Measurements from ENCODE around the gene RUBCNL. TPM values are rescaled to one million over a fixed set of nuclear protein-coding genes. Genes with fewer than 3 reads are reported as not detected.

RUBCNL gene
- total RNA-seq, 1 experiment from 2014 or later, result 0.42 TPM

GRCh38 chr13:46321494-46322225, 65.4 kb downstream of the RUBCNL start:
- Histone ChIP-seq H3K4me3 (replicated peaks in 1 of 2; ENCODE audit: low read depth in 1 of 2, low read length in 2 of 2) (no peak overlapping the region), H3K9me2 (ENCODE audit: insufficient read depth) (no peaks in the 10 kb centered on the region), H3K4me2 (ENCODE audit: low read length) (no peak overlapping the region), H4K20me1 (ENCODE audit: insufficient read depth) (no peaks in the 10 kb centered on the region), H3K36me3 (ENCODE audit: control insufficient read depth in 1 of 2, insufficient read depth in 2 of 2, low read length in 2 of 2) (no peaks in the 10 kb centered on the region), H2AFZ (ENCODE audit: low read depth, low read length, poor library complexity, severe bottlenecking) (peak overlapping the region; percentile 6), H3K79me2 (ENCODE audit: insufficient read depth, low read length) (no peaks in the 10 kb centered on the region), H3K9me3 (ENCODE audit: control insufficient read depth in 1 of 2, insufficient read depth in 1 of 2, low read depth in 1 of 2, low read length in 2 of 2) (no peaks in the 10 kb centered on the region; a peak in 1 of 4 replicates), H3K9ac (ENCODE audit: low read length) (no peak overlapping the region), H3K4me1 (ENCODE audit: control insufficient read depth in 1 of 2, insufficient read depth in 2 of 2, low read length in 2 of 2) (no peaks in the 10 kb centered on the region), H3K27ac (ENCODE audit: low read depth, low read length) (no peak overlapping the region), H3K27me3 (ENCODE audit: insufficient read depth, low read length) (no peaks in the 10 kb centered on the region)
- ChIA-PET RAD21 (ENCODE audit: low non-redundant PET in 1 of 2, low total read pairs in 2 of 2, uncharacterized antibody in 2 of 2, unreplicated experiment in 2 of 2) (no interaction called here), POLR2A (no interaction called here), CTCF (interaction anchor here (0.8 to 1.6 kb wide), 8 partner anchors 10 to 696 kb away, joined by 3 to 8 read pairs (median 4); no protein-coding TSS in a partner anchor)
- ATAC-seq (peak; percentile 85), DNase-seq (ENCODE audit: low read depth, low spot score) (peak; percentile 39)
- no TSS peak for BruUV-seq (replicated peaks)
- TF ChIP-seq POLR2AphosphoS5 (IDR thresholded peaks at IDR 0.05; ENCODE audit: low read depth, low read length), result no peak
- TF ChIP-seq CTCF (IDR thresholded peaks at IDR 0.05 in 2 of 3, conservative IDR thresholded peaks at IDR 0.05 in 1 of 3; ENCODE audit: borderline replicate concordance in 1 of 3, insufficient read depth in 1 of 3, low read depth in 2 of 3, low read length in 2 of 3), result peak; percentile 68 to 85 (median 81); a peak in 5 of 6 replicates
- peak; percentile 79 for TF ChIP-seq RAD21 (IDR thresholded peaks at IDR 0.05; ENCODE audit: low read depth)
- intact Hi-C loops (cut with micrococcal nuclease), result loop anchor here (1.0 to 10.0 kb wide), 3 partner anchors 175 to 697 kb away; no protein-coding TSS in a partner anchor

DNA sequence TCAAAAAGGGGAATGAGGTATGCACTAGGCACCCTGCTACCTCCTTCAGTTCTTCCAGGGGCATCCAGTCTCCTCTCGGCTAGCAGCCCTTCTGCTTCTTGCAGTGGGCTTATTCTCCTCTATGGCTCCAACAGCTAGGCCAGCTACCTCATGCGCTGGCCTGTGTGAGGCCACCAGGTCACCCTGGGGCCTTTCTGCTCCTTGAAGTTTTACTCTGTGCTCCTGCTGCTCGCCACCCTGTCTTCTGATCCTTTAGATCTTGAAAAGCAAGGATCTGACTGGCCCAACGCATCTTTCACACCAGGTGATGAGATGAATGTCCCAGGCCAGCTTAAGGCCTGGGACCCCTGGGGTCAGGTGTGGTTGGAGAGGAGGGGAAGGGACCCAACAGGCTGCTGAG, 66.2 kb downstream of the RUBCNL start:
- no peaks in the 10 kb centered on the region for H3K4me1 ChIP-seq (ENCODE audit: control insufficient read depth in 1 of 2, insufficient read depth in 2 of 2, low read length in 2 of 2)
- H3K4me2 ChIP-seq (ENCODE audit: low read length), result no peak overlapping the region
- H3K9ac ChIP-seq (ENCODE audit: low read length), result no peak overlapping the region
- H3K27me3 ChIP-seq (ENCODE audit: insufficient read depth, low read length), result no peaks in the 10 kb centered on the region
- DNase-seq (ENCODE audit: low read depth, low spot score), result no peak
- H3K9me3 ChIP-seq (ENCODE audit: control insufficient read depth in 1 of 2, insufficient read depth in 1 of 2, low read depth in 1 of 2, low read length in 2 of 2), result no peaks in the 10 kb centered on the region; a peak in 1 of 4 replicates
- H3K9me2 ChIP-seq (ENCODE audit: insufficient read depth), result no peaks in the 10 kb centered on the region
- no peak overlapping the region for H3K27ac ChIP-seq (ENCODE audit: low read depth, low read length)
- no peaks in the 10 kb centered on the region for H3K79me2 ChIP-seq (ENCODE audit: insufficient read depth, low read length)
- TF ChIP-seq SRF (IDR thresholded peaks at IDR 0.05; ENCODE audit: low read depth), result no peak
- TF ChIP-seq MAX (IDR thresholded peaks at IDR 0.05), result no peak
- no peak for TF ChIP-seq SP1 (IDR thresholded peaks at IDR 0.05; ENCODE audit: low read depth)
- TF ChIP-seq CTCF (IDR thresholded peaks at IDR 0.05 in 2 of 3, conservative IDR thresholded peaks at IDR 0.05 in 1 of 3; ENCODE audit: borderline replicate concordance in 1 of 3, insufficient read depth in 1 of 3, low read depth in 2 of 3, low read length in 2 of 3), result no peak
- TF ChIP-seq POLR2A (IDR thresholded peaks at IDR 0.05; ENCODE audit: borderline replicate concordance, extremely low read depth, insufficient read depth, insufficient read length), result no peak
- TF ChIP-seq RAD21 (IDR thresholded peaks at IDR 0.05; ENCODE audit: low read depth), result no peak
- TF ChIP-seq EZH2 (IDR thresholded peaks at IDR 0.05), result no peak
- TF ChIP-seq ZFX (IDR thresholded peaks at IDR 0.05), result no peak
- TF ChIP-seq EGR1 (IDR thresholded peaks at IDR 0.05; ENCODE audit: low read depth), result no peak
- no peak for TF ChIP-seq YY1 (IDR thresholded peaks at IDR 0.05; ENCODE audit: extremely low read depth, insufficient replicate concordance, low read depth, low read length)
- ChIA-PET CTCF (interaction anchor here (0.8 to 1.6 kb wide), 6 partner anchors 9 to 695 kb away, joined by 3 to 8 read pairs (median 5); no protein-coding TSS in a partner anchor), POLR2A (no interaction called here), RAD21 (ENCODE audit: low non-redundant PET in 1 of 2, low total read pairs in 2 of 2, uncharacterized antibody in 2 of 2, unreplicated experiment in 2 of 2) (no interaction called here)
- H3K36me3 ChIP-seq (ENCODE audit: control insufficient read depth in 1 of 2, insufficient read depth in 2 of 2, low read length in 2 of 2), result no peaks in the 10 kb centered on the region
- intact Hi-C loops (cut with micrococcal nuclease), result loop anchor here (1.0 to 10.0 kb wide), 3 partner anchors 174 to 696 kb away; no protein-coding TSS in a partner anchor
- no peak overlapping the region for H2AFZ ChIP-seq (ENCODE audit: low read depth, low read length, poor library complexity, severe bottlenecking)
- no TSS peak for BruUV-seq (replicated peaks)
- no peak overlapping the region for H3K4me3 ChIP-seq (replicated peaks in 1 of 2; ENCODE audit: low read depth in 1 of 2, low read length in 2 of 2)
- no peaks in the 10 kb centered on the region for H4K20me1 ChIP-seq (ENCODE audit: insufficient read depth)
- ATAC-seq, result no peak
